GM12878 (cell line): ENCODE measurements around the gene TUBD1. TPM values are rescaled to one million over a fixed set of nuclear protein-coding genes. Genes with fewer than 3 reads are reported as not detected.

Experiments
- BCL3 ChIP-seq: IDR thresholded peaks from 2 replicates; pipeline ENCODE4 v1.6.1; 2011; ENCODE audit warnings: borderline replicate concordance, low read depth, mild to moderate bottlenecking, moderate library complexity, low read length; ENCODE audit not compliant: insufficient read depth, poor library complexity, severe bottlenecking
- CBFB ChIP-seq: IDR thresholded peaks from 2 replicates; pipeline ENCODE4 v1.6.1; 2016; ENCODE audit warnings: antibody characterized with exemption, low read depth
- CHD4 ChIP-seq: fragments of 200-600 bp; sonication (generic); IDR thresholded peaks from 2 replicates; pipeline ENCODE4 v1.6.1; 2016; ENCODE audit warnings: mild to moderate bottlenecking
- EGR1 ChIP-seq, 2 experiments: IDR thresholded peaks; 1 replicate in 1 of 2; 2 replicates in 1 of 2; pipeline ENCODE4 v1.6.1; 2011 to 2012; ENCODE audit warnings: low read depth in 2 of 2, low read length in 2 of 2, borderline replicate concordance in 1 of 2, mild to moderate bottlenecking in 1 of 2, moderate library complexity in 1 of 2
- GABPA ChIP-seq: IDR thresholded peaks from 2 replicates; pipeline ENCODE4 v1.6.1; 2014; ENCODE audit warnings: antibody characterized with exemption, low read depth, mild to moderate bottlenecking, inconsistent platforms
- HDGF ChIP-seq: fragments of 450-650 bp; IDR thresholded peaks from 2 replicates; pipeline ENCODE4 v1.6.1; 2016; ENCODE audit warnings: antibody characterized with exemption
- IRF5 ChIP-seq: fragments of 450-650 bp; IDR thresholded peaks from 2 replicates; pipeline ENCODE4 v1.6.1; 2017; ENCODE audit warnings: borderline replicate concordance
- MEF2B ChIP-seq: fragments of 450-650 bp; IDR thresholded peaks from 2 replicates; pipeline ENCODE4 v1.6.1; 2018; ENCODE audit warnings: mild to moderate bottlenecking, moderate library complexity; ENCODE audit not compliant: partially characterized antibody, poor library complexity, severe bottlenecking
- MYB ChIP-seq: fragments of 150-350 bp; IDR thresholded peaks from 2 replicates; pipeline ENCODE4 v1.6.1; 2014; ENCODE audit warnings: mild to moderate bottlenecking, low read depth, low read length, borderline replicate concordance
- NFYB ChIP-seq: IDR thresholded peaks from 2 replicates; pipeline ENCODE4 v1.6.1; 2011; ENCODE audit warnings: low read depth, mild to moderate bottlenecking, low read length, improper control_type of control experiment, moderate library complexity; ENCODE audit not compliant: insufficient read depth
- PAX8 ChIP-seq: fragments of 450-650 bp; IDR thresholded peaks from 2 replicates; pipeline ENCODE4 v1.6.1; 2017; ENCODE audit warnings: mild to moderate bottlenecking, moderate library complexity
- RELB ChIP-seq: fragments of 450-650 bp; IDR thresholded peaks from 2 replicates; pipeline ENCODE4 v1.6.1; 2017; ENCODE audit warnings: low read depth, mild to moderate bottlenecking, moderate library complexity
- SIN3A ChIP-seq: IDR thresholded peaks from 2 replicates; pipeline ENCODE4 v1.6.1; 2012; ENCODE audit warnings: low read depth, low read length, improper control_type of control experiment
- SMAD5 ChIP-seq: IDR thresholded peaks from 2 replicates; pipeline ENCODE4 v1.6.1; 2016; ENCODE audit warnings: antibody characterized with exemption, low read depth
- SMARCA5 ChIP-seq: fragments of 450-650 bp; IDR thresholded peaks from 2 replicates; pipeline ENCODE4 v1.6.1; 2017; ENCODE audit warnings: mild to moderate bottlenecking
- ZBTB33 ChIP-seq: fragments of 450-650 bp; IDR thresholded peaks from 2 replicates; pipeline ENCODE4 v1.6.1; 2017; ENCODE audit warnings: mild to moderate bottlenecking
- polyA plus RNA-seq, 11 experiments: library from polyadenylated mRNA; depleted of rRNA in 4 of 11; unstranded in 6 of 11; stranded (reverse) in 5 of 11; fragments of >200 nt; fragmentation: Nextera tagmentation in 4 of 11; fragmentation: Illumina TruSeq in 1 of 11; extraction: Ambion mirVana in 4 of 11; extraction: Trizol in 1 of 11; gene quantifications; 1 replicate in 1 of 11; 2 replicates in 10 of 11; pipeline versions ENCODE4 v1.2.1 to v1.2.3, GENCODE V29; 2011 to 2016; ENCODE audit warnings: inconsistent platforms in 2 of 11, missing spikeins in 2 of 11, low read depth in 1 of 11
- total RNA-seq, 4 experiments: library from RNA; depleted of rRNA in 3 of 4; stranded (reverse); fragments of >200 nt in 3 of 4; fragmentation: Illumina TruSeq in 1 of 4; extraction: Trizol in 1 of 4; gene quantifications; 2 replicates each; pipeline versions ENCODE4 v1.2.1 to v1.2.3, GENCODE V29; 2013 to 2021
- TF ChIP-seq, protein P1 (sequence below): fragments of 450-650 bp; IDR thresholded peaks from 2 replicates; pipeline ENCODE4 v1.6.1; 2014; ENCODE audit warnings: mild to moderate bottlenecking
- TF ChIP-seq, protein P2 (sequence below): fragments of 450-650 bp; IDR thresholded peaks from 2 replicates; pipeline ENCODE4 v1.6.1; 2018; ENCODE audit warnings: mild to moderate bottlenecking, low read depth, moderate library complexity; ENCODE audit not compliant: partially characterized antibody

Gene TUBD1
- total and polyA plus RNA-seq, 10 of the 15 experiments (the other 5 are each of a cell fraction or from before 2014, with no cell fraction given) = 5.3 to 10.8 (median 8.3) TPM

DNA sequence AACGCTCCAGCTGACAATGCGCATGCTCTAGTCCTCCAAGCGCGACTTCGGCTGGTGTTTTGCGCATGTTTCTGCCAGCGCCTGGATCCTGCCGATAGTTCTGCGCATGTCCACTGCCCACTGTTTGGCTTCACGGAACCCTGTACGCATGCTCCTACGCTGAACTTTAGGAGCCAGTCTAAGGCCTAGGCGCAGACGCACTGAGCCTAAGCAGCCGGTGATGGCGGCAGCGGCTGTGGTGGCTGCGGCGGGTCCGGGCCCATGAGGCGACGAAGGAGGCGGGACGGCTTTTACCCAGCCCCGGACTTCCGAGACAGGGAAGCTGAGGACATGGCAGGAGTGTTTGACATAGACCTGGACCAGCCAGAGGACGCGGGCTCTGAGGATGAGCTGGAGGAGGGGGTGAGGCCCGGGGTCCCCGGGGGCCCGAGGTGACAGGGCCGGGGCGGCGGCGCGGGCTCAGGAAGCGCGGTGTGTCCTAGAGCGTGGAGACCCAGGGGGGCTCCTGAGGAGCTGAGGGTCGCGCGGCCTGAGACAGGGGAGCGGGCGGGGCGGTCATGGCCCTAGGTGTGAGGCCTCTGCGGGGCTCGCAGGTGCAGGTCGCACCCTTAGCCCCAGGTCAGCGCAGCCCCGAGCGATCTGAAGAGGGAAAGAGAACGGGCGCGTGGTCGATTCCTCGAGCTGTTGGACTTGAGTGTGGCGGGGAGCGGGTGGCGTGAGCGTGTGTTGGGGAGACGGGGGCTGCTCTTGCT, at the start of gene TUBD1, which contains the start of gene RPS6KB1 (continued):
- TF ChIP-seq BCL3 (no peak), EGR1 (IDR thresholded peaks at IDR 0.05; ENCODE audit: borderline replicate concordance in 1 of 2, low read depth in 2 of 2, low read length in 2 of 2) (no peak), NFYB (no peak), SIN3A (no peak), HDGF (peak; percentile 93), MYB (no peak; the same call in 1 of the 2 replicates), CHD4 (no peak), RELB (no peak), CBFB (peak; percentile 65; the same call in 1 of the 2 replicates), SMARCA5 (0 out of 2 replicates have a peak, but pooled peaks have one; percentile 56), SMAD5 (peak; percentile 95), ZBTB33 (0 out of 2 replicates have a peak, but pooled peaks have one; percentile 37), PAX8 (no peak), GABPA (no peak), MEF2B (peak; percentile 59), IRF5 (no peak)
- TF ChIP-seq, protein P1, sequence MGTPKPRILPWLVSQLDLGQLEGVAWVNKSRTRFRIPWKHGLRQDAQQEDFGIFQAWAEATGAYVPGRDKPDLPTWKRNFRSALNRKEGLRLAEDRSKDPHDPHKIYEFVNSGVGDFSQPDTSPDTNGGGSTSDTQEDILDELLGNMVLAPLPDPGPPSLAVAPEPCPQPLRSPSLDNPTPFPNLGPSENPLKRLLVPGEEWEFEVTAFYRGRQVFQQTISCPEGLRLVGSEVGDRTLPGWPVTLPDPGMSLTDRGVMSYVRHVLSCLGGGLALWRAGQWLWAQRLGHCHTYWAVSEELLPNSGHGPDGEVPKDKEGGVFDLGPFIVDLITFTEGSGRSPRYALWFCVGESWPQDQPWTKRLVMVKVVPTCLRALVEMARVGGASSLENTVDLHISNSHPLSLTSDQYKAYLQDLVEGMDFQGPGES = no peak
- TF ChIP-seq, protein P2, sequence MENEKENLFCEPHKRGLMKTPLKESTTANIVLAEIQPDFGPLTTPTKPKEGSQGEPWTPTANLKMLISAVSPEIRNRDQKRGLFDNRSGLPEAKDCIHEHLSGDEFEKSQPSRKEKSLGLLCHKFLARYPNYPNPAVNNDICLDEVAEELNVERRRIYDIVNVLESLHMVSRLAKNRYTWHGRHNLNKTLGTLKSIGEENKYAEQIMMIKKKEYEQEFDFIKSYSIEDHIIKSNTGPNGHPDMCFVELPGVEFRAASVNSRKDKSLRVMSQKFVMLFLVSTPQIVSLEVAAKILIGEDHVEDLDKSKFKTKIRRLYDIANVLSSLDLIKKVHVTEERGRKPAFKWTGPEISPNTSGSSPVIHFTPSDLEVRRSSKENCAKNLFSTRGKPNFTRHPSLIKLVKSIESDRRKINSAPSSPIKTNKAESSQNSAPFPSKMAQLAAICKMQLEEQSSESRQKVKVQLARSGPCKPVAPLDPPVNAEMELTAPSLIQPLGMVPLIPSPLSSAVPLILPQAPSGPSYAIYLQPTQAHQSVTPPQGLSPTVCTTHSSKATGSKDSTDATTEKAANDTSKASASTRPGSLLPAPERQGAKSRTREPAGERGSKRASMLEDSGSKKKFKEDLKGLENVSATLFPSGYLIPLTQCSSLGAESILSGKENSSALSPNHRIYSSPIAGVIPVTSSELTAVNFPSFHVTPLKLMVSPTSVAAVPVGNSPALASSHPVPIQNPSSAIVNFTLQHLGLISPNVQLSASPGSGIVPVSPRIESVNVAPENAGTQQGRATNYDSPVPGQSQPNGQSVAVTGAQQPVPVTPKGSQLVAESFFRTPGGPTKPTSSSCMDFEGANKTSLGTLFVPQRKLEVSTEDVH = no peak
